Smooth muscle cell (in vitro differentiated cells): ENCODE results near the gene SLCO4A1. TPM values are rescaled to one million over a fixed set of nuclear protein-coding genes. Genes with fewer than 3 reads are reported as not detected.

Source experiments
- DNase-seq: peaks from one replicate; lab custom pipeline; 2025; ENCODE audit not compliant: unreplicated experiment; lab: John Stamatoyannopoulos, UW
- H2AFZ ChIP-seq: fragments of 200-600 bp; sonication (generic); 2 replicates; pipeline ENCODE4 v1.6.0; 2016; ENCODE audit warnings: antibody characterized with exemption, low read depth, mild to moderate bottlenecking
- H3F3A ChIP-seq: fragments of 200-600 bp; sonication (generic); 2 replicates; pipeline ENCODE4 v1.6.0; 2017; ENCODE audit warnings: antibody characterized with exemption, low read depth
- H3K27ac ChIP-seq: fragments of 200-600 bp; sonication (generic); 2 replicates; pipeline ENCODE4 v1.5.1; 2016; ENCODE audit warnings: low read depth, mild to moderate bottlenecking
- H3K27me3 ChIP-seq: fragments of 200-600 bp; sonication (generic); 2 replicates; pipeline ENCODE4 v1.6.1; 2016; ENCODE audit warnings: low read depth, mild to moderate bottlenecking
- H3K36me3 ChIP-seq: fragments of 200-600 bp; sonication (generic); 2 replicates; pipeline ENCODE4 v1.5.1; 2016; ENCODE audit warnings: low read depth
- H3K4me1 ChIP-seq: fragments of 200-600 bp; sonication (generic); 2 replicates; pipeline ENCODE4 v1.5.1; 2016; ENCODE audit warnings: low read depth
- H3K4me2 ChIP-seq: fragments of 200-600 bp; sonication (generic); 2 replicates; pipeline ENCODE4 v1.6.0; 2016; ENCODE audit warnings: mild to moderate bottlenecking
- H3K4me3 ChIP-seq: fragments of 200-600 bp; sonication (generic); 2 replicates; pipeline ENCODE4 v1.5.1; 2016; ENCODE audit warnings: mild to moderate bottlenecking
- H3K79me2 ChIP-seq: fragments of 200-600 bp; sonication (generic); 2 replicates; pipeline ENCODE4 v1.6.0; 2016; ENCODE audit warnings: low read depth, mild to moderate bottlenecking
- H3K9ac ChIP-seq: fragments of 200-600 bp; sonication (generic); 2 replicates; pipeline ENCODE4 v1.6.0; 2016; ENCODE audit warnings: low read depth
- H3K9me3 ChIP-seq: fragments of 200-600 bp; sonication (generic); replicated peaks from 2 replicates; pipeline ENCODE4 v1.5.1; 2016; ENCODE audit warnings: low read depth
- H4K20me1 ChIP-seq: fragments of 200-600 bp; sonication (generic); 2 replicates; pipeline ENCODE4 v1.6.0; 2016; ENCODE audit warnings: low read depth
- WGBS: methylation state at CpG from one replicate; pipeline ENCODE4 v1.1.7; 2016; ENCODE audit warnings: low lambda C conversion rate; 5-methylcytosine and 5-hydroxymethylcytosine counted together
- polyA plus RNA-seq: library from polyadenylated mRNA; unstranded; fragments of >200 nt; fragmentation: Nextera tagmentation; extraction: Ambion mirVana; gene quantifications from 2 replicates; pipeline ENCODE4 v1.2.1, GENCODE V29; 2016
- total RNA-seq: library from RNA; depleted of rRNA; stranded (reverse); fragments of >200 nt; gene quantifications from 2 replicates; pipeline ENCODE4 v1.2.3, GENCODE V29; 2014
- TF ChIP-seq, protein P1 (sequence below): fragments of 200-600 bp; sonication (generic); IDR thresholded peaks from 2 replicates; pipeline ENCODE4 v1.5.1; 2017; ENCODE audit warnings: borderline replicate concordance, mild to moderate bottlenecking, antibody characterized with exemption; ENCODE audit not compliant: insufficient read depth, poor library complexity, severe bottlenecking

Gene SLCO4A1
- total and polyA plus RNA-seq, 2 experiments from 2014 or later, result 0.81 to 1.4 TPM

DNA sequence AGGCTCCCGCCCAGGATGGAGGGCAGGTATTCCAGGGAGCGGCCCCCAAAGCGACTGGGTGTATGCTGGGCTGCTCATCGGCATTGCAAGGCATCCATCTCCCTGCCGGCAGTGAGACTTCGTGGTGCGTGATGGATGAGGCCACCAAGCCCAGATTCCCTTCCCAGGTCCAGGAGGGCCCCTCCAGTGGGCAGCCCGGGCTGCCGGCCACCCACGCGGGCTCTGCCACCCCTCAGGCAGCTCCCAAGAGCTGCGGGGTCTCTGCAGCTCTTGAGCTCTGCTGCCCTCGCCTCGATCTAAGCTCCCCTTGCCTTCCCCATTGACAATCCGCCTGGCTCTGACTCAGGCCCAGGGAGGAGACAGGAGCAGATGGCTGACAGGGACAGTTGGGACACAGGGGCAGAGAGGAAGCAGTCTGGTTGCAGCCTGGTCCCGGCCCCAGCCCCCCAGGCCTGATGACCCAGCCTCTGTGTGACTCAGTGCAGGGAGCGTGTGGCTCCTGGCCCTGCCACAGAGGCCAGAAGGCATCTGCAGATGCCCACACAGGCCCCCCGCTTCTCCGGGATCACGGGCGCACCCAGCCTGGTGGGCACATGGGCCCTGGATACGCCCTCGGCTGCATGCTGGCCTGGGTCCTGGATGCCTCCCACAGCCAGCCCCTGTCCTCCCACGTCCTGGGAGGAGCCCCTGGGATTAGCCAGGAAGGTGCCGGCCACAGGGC is 33.0 kb downstream of the SLCO4A1 start:
- DNase-seq, result peak; percentile 25
- 50% methylated on average over 25 of the region's 25 CpGs for WGBS
- TF ChIP-seq, protein P1, sequence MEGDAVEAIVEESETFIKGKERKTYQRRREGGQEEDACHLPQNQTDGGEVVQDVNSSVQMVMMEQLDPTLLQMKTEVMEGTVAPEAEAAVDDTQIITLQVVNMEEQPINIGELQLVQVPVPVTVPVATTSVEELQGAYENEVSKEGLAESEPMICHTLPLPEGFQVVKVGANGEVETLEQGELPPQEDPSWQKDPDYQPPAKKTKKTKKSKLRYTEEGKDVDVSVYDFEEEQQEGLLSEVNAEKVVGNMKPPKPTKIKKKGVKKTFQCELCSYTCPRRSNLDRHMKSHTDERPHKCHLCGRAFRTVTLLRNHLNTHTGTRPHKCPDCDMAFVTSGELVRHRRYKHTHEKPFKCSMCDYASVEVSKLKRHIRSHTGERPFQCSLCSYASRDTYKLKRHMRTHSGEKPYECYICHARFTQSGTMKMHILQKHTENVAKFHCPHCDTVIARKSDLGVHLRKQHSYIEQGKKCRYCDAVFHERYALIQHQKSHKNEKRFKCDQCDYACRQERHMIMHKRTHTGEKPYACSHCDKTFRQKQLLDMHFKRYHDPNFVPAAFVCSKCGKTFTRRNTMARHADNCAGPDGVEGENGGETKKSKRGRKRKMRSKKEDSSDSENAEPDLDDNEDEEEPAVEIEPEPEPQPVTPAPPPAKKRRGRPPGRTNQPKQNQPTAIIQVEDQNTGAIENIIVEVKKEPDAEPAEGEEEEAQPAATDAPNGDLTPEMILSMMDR, result no peak
- H3K79me2 ChIP-seq, result no peaks in the 10 kb centered on the region
- no peak overlapping the region for H2AFZ ChIP-seq
- H3K9ac ChIP-seq, result no peak overlapping the region
- H4K20me1 ChIP-seq, result no peaks in the 10 kb centered on the region
- H3K9me3 ChIP-seq, result no peaks in the 10 kb centered on the region
- no peaks in the 10 kb centered on the region for H3F3A ChIP-seq
- no peaks in the 10 kb centered on the region for H3K36me3 ChIP-seq
- no peak overlapping the region for H3K4me3 ChIP-seq
- no peaks in the 10 kb centered on the region for H3K27me3 ChIP-seq
- H3K4me1 ChIP-seq, result no peaks in the 10 kb centered on the region
- no peak overlapping the region for H3K27ac ChIP-seq
- peak overlapping the region; percentile 70 for H3K4me2 ChIP-seq

GRCh38 chr20:62675877-62676260 is 33.6 kb downstream of the SLCO4A1 start:
- DNase-seq, result no peak
- no peak overlapping the region for H2AFZ ChIP-seq
- WGBS, result 78% methylated on average over 14 of the region's 14 CpGs
- H3K4me2 ChIP-seq, result peak overlapping the region; percentile 70
- H3K27ac ChIP-seq, result no peak overlapping the region
- no peak overlapping the region for H3K9ac ChIP-seq
- no peaks in the 10 kb centered on the region for H3K27me3 ChIP-seq
- no peaks in the 10 kb centered on the region for H3K79me2 ChIP-seq
- no peaks in the 10 kb centered on the region for H3K9me3 ChIP-seq
- H3K4me1 ChIP-seq, result no peaks in the 10 kb centered on the region
- H3F3A ChIP-seq, result no peaks in the 10 kb centered on the region
- TF ChIP-seq, protein P1, result no peak
- no peak overlapping the region for H3K4me3 ChIP-seq
- no peaks in the 10 kb centered on the region for H3K36me3 ChIP-seq
- H4K20me1 ChIP-seq, result no peaks in the 10 kb centered on the region

DNA sequence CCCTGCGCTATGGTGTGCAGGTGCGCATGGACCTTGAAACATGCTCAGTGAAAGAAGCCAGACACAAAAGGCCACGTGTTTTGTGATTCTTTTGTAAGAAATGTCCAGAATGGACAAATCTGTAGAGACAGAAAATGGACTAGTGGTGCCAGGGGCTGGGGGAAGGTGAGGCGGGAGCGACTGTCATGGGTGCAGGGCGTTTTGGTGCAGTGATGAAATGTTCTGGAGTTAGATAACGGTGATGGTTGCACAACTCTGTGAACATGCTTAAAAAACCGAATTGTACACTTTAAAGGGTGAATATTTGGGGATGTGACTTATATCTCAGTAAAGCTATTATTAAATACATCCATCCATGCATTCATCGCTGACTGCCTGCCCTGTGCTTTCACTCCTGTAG is 34.7 kb downstream of the SLCO4A1 start:
- H3K9me3 ChIP-seq, result no peaks in the 10 kb centered on the region
- no peaks in the 10 kb centered on the region for H3K36me3 ChIP-seq
- H4K20me1 ChIP-seq, result no peaks in the 10 kb centered on the region
- TF ChIP-seq, protein P1, result no peak
- H3K4me3 ChIP-seq, result no peak overlapping the region
- no peaks in the 10 kb centered on the region for H3K4me1 ChIP-seq
- WGBS, result 91% methylated on average over 9 of the region's 9 CpGs
- H2AFZ ChIP-seq, result no peak overlapping the region
- H3K4me2 ChIP-seq, result no peak overlapping the region
- H3K27ac ChIP-seq, result no peak overlapping the region
- no peaks in the 10 kb centered on the region for H3K79me2 ChIP-seq
- H3F3A ChIP-seq, result no peaks in the 10 kb centered on the region
- DNase-seq, result no peak
- no peak overlapping the region for H3K9ac ChIP-seq
- no peaks in the 10 kb centered on the region for H3K27me3 ChIP-seq

DNA sequence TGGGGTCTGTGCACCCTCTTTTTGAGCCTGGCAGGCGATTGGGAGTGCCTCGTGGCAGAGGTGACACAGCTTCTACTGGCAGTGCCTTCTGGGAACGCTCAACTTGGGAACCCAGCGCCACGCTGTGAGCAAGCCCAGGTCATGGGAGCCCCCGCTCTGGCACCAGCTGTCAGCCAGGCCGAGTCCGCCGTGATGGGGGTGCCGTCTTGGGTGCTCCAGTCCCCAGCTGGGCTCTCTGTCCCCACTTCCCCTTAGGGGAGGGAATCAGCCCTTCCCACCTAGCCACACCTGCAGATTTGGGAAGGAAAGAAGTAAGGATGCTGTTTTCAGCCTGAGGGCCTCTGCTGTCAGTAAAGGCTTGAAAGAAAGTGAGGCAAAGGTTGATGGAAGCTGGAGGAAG is 35.4 kb downstream of the SLCO4A1 start:
- no peaks in the 10 kb centered on the region for H3K9me3 ChIP-seq
- H3K27me3 ChIP-seq, result no peaks in the 10 kb centered on the region
- 90% methylated on average over 10 of the region's 10 CpGs for WGBS
- no peaks in the 10 kb centered on the region for H3K36me3 ChIP-seq
- H3K4me3 ChIP-seq, result no peak overlapping the region
- TF ChIP-seq, protein P1, result no peak
- H3K4me1 ChIP-seq, result no peaks in the 10 kb centered on the region
- H2AFZ ChIP-seq, result no peak overlapping the region
- H3K27ac ChIP-seq, result no peak overlapping the region
- no peaks in the 10 kb centered on the region for H4K20me1 ChIP-seq
- no peak overlapping the region for H3K4me2 ChIP-seq
- DNase-seq, result no peak
- H3F3A ChIP-seq, result no peaks in the 10 kb centered on the region
- no peaks in the 10 kb centered on the region for H3K79me2 ChIP-seq
- H3K9ac ChIP-seq, result no peak overlapping the region
